Sciatic nerve (tissue), 2 donors: Measurements from ENCODE around the gene CD1C. TPM values are rescaled to one million over a fixed set of nuclear protein-coding genes. Genes with fewer than 3 reads are reported as not detected.
"Not testable (repeated sequence)": the region's sequence is repeated elsewhere in the genome, so short reads cannot be mapped to it uniquely, and the experiment has no call there.

Experiments
- ATAC-seq: fragments of 200-7000 bp; cut with Tn5 transposase; one replicate; pipeline ENCODE4 v1.9.1; 2020; ENCODE audit warnings: mild to moderate bottlenecking, moderate library complexity
- DNase-seq: peaks from one replicate; pipeline ENCODE4 v3.0.0-alpha.2; 2020; ENCODE audit warnings: low spot score
- intact Hi-C: fragments of 100-400 bp; cut with DNase I; formaldehyde crosslinking; loops from one replicate; pipeline ENCODE4 v1.14.2; 2022
- total RNA-seq: library from RNA; stranded (reverse); fragmentation: NEBNext Ultra II Directional; extraction: Animal tissue kit (Norgen Biotek cat#: 25700); gene quantifications from one replicate; pipeline ENCODE4 v1.2.1, GENCODE V29; 2021
- donor health status: DM: no; HTN: no; CAD: no.
- donor health status: DM: no; HTN: no; CAD: no.

The CD1C gene
- total RNA-seq, 1 donor from 2014 or later = 1.1 TPM

- intact Hi-C loops = no loop called here
- no peak for ATAC-seq
- no peak for DNase-seq
These were observed 34.7 kb downstream of the CD1C start for GRCh38 chr1:158324395-158324794.

GRCh38 chr1:158327481-158327880 lies 37.8 kb downstream of the CD1C start:
- DNase-seq (no peak), ATAC-seq (no peak)
- intact Hi-C loops = no loop called here

- intact Hi-C loops = no loop called here
- no peak for DNase-seq
- ATAC-seq = no peak
These were observed 38.7 kb downstream of the CD1C start for GRCh38 chr1:158328426-158328825.

- DNase-seq (no peak), ATAC-seq (no peak)
- intact Hi-C loops = no loop called here
These were observed 39.6 kb downstream of the CD1C start for GRCh38 chr1:158329300-158329699.

GRCh38 chr1:158329733-158330132 lies 40.0 kb downstream of the CD1C start:
- DNase-seq (no peak), ATAC-seq (no peak)
- intact Hi-C loops = no loop called here

- DNase-seq (no peak), ATAC-seq (no peak)
- intact Hi-C loops = no loop called here
These were observed 40.8 kb downstream of the CD1C start for GRCh38 chr1:158330391-158331105.

- ATAC-seq (no peak), DNase-seq (no peak)
- intact Hi-C loops = no loop called here
These were observed 41.3 kb downstream of the CD1C start for GRCh38 chr1:158331106-158331425.

GRCh38 chr1:158331481-158332150 lies 41.9 kb downstream of the CD1C start, which contains the start of gene CD1B:
Gene CD1B (minus strand): TSS chr1:158331531. CDS start chr1:158331423, 108 bp downstream.
- DNase-seq (no peak), ATAC-seq (no peak)
- intact Hi-C loops = no loop called here

- intact Hi-C loops = no loop called here
- DNase-seq = no peak
- ATAC-seq = no peak
These were observed 43.9 kb downstream of the CD1C start for GRCh38 chr1:158333405-158334155.

GRCh38 chr1:158334526-158335212 lies 44.9 kb downstream of the CD1C start:
- intact Hi-C loops = no loop called here
- no peak for ATAC-seq

GRCh38 chr1:158335213-158335532 lies 45.5 kb downstream of the CD1C start:
- DNase-seq (no peak), ATAC-seq (no peak)
- intact Hi-C loops = no loop called here

More at GRCh38 chr1:158334526-158335212, 44.9 kb downstream of the CD1C start:
- no peak for DNase-seq

GRCh38 chr1:158336413-158336812 lies 46.7 kb downstream of the CD1C start:
- intact Hi-C loops, ATAC-seq, DNase-seq: not testable (repeated sequence)

Other genes starting within 250 kb of the CD1C start
- 1.1 TPM for gene CD1D, start 109.0 kb upstream of the CD1C start, total RNA-seq
- not detected for gene CD1A, start 35.5 kb upstream of the CD1C start, total RNA-seq
- not detected for gene CD1B, start 41.6 kb downstream of the CD1C start, total RNA-seq
- gene CD1E, start 64.0 kb downstream of the CD1C start, total RNA-seq = not detected
- not detected for gene OR10T2, start 109.5 kb downstream of the CD1C start, total RNA-seq
- gene OR10K2, start 136.3 kb downstream of the CD1C start, total RNA-seq = not detected
- not detected for gene OR10K1, start 171.9 kb downstream of the CD1C start, total RNA-seq
- not detected for gene OR10R2, start 182.3 kb downstream of the CD1C start, total RNA-seq